Progenitor cell of endocrine pancreas (in vitro differentiated cells): Measurements from ENCODE around the gene RHOB. TPM values are rescaled to one million over a fixed set of nuclear protein-coding genes. Genes with fewer than 3 reads are reported as not detected.
A peak's percentile ranks its signal among the peaks of the same experiment; 100 is the strongest.
"Not testable (repeated sequence)": the region's sequence is repeated elsewhere in the genome, so short reads cannot be mapped to it uniquely, and the experiment has no call there.

Experiments used
- DNase-seq: peaks from one replicate; pipeline ENCODE4 v3.0.0; 2021; ENCODE audit warnings: low spot score; ENCODE audit not compliant: unreplicated experiment
- H3K27ac Mint-ChIP-seq: 2 replicates; pipeline ENCODE4 v1.8.0; 2021; ENCODE audit warnings: mild to moderate bottlenecking, moderate library complexity, mixed read lengths
- H3K27me3 Mint-ChIP-seq: 2 replicates; pipeline ENCODE4 v1.8.0; 2021; ENCODE audit warnings: mixed read lengths
- H3K36me3 Mint-ChIP-seq: 2 replicates; pipeline ENCODE4 v1.8.0; 2022; ENCODE audit warnings: mixed read lengths; ENCODE audit not compliant: insufficient read depth
- H3K4me1 Mint-ChIP-seq: 2 replicates; pipeline ENCODE4 v1.8.0; 2021; ENCODE audit warnings: low read depth, mixed read lengths
- H3K4me3 Mint-ChIP-seq: 2 replicates; pipeline ENCODE4 v1.8.0; 2021; ENCODE audit warnings: low read depth, mild to moderate bottlenecking, moderate library complexity, mixed read lengths
- H3K9me3 Mint-ChIP-seq: 2 replicates; pipeline ENCODE4 v1.8.0; 2021; ENCODE audit warnings: low read depth, mixed read lengths
- total RNA-seq: library from RNA; stranded (reverse); gene quantifications from 2 replicates; pipeline ENCODE4 v1.2.1, GENCODE V29; 2021
- TF ChIP-seq, protein P1 (sequence below): fragments of 200-600 bp; sonication (generic); IDR thresholded peaks from one replicate; pipeline ENCODE4 v1.5.0; 2021; ENCODE audit warnings: antibody characterized with exemption, mild to moderate bottlenecking; ENCODE audit not compliant: unreplicated experiment

Gene RHOB
- total RNA-seq, 1 donor from 2014 or later: 148 TPM

DNA sequence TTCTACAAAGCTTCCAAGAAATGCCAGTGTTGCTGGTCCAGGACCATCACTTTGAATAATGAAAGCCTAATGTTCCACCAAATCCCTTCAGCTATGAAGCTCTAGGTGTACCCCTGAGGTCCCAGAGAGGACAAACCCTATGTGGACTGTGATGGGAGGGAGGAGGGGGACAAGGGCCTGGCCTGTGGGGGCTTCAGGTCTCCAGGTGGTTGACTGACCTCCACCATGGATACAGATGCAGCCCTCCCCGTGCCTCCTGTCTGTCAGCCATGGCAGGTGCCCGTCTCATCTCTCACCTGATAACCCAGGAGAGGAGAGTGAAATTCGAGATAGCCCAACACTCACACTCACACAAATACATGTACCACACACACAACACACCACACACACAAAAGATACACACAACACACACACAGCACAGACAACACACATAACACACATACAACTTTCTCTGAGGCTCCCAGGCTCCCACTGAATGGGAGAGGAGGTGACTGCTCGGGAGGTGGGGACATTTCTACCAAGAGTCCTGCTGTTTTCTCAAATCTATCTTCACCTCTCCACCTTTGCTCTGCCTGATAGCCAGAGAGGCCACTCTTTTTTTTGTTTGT lies 12.8 kb upstream of the RHOB start:
- Mint-ChIP-seq H3K9me3 (no peaks in the 10 kb centered on the region), H3K4me1 (peaks cover 12% of the 10 kb centered on the region), H3K27ac (no peak overlapping the region), H3K27me3 (peaks cover 2% of the 10 kb centered on the region), H3K4me3 (no peak overlapping the region), H3K36me3 (no peaks in the 10 kb centered on the region)
- no peak for DNase-seq
- TF ChIP-seq, protein P1, sequence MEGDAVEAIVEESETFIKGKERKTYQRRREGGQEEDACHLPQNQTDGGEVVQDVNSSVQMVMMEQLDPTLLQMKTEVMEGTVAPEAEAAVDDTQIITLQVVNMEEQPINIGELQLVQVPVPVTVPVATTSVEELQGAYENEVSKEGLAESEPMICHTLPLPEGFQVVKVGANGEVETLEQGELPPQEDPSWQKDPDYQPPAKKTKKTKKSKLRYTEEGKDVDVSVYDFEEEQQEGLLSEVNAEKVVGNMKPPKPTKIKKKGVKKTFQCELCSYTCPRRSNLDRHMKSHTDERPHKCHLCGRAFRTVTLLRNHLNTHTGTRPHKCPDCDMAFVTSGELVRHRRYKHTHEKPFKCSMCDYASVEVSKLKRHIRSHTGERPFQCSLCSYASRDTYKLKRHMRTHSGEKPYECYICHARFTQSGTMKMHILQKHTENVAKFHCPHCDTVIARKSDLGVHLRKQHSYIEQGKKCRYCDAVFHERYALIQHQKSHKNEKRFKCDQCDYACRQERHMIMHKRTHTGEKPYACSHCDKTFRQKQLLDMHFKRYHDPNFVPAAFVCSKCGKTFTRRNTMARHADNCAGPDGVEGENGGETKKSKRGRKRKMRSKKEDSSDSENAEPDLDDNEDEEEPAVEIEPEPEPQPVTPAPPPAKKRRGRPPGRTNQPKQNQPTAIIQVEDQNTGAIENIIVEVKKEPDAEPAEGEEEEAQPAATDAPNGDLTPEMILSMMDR: no peak

DNA sequence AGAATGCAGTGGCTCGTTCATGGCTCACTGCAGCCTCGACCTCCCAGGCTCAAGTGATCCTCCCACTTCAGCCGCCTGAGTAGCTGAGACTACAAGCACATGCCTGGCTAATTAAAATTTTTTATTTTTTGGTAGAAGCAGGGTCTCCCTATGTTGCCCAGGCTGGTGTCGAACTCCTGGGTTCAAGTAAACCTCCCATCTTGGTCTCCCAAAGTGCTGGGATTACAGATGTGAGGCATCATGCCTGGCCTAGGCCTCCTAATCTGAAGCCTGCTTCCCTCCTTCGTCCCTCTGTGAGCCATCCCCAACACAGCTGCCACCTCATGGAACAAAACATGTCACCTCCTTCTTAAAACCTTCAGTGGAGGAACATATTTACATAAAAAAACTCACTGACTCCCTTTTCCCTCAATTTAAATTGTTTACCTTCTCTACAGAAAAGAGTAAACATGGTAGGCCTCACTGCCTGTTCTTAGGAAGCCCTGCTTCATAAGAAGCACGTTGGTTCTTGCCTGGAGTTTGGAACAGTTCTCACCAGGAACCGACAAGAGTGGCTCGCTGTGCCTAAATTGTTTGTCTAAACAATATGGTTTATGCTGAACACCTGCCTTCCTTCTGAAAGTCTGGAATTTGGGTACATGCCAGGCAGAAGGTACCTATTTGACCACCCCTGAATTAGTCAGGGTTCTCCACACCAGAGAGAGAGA lies 12.1 kb upstream of the RHOB start:
- Mint-ChIP-seq H3K27ac (no peak overlapping the region), H3K4me1 (peaks cover 12% of the 10 kb centered on the region), H3K9me3 (no peaks in the 10 kb centered on the region), H3K36me3 (no peaks in the 10 kb centered on the region), H3K4me3 (no peak overlapping the region), H3K27me3 (peaks cover 3% of the 10 kb centered on the region)
- TF ChIP-seq, protein P1: no peak
- DNase-seq: no peak

DNA sequence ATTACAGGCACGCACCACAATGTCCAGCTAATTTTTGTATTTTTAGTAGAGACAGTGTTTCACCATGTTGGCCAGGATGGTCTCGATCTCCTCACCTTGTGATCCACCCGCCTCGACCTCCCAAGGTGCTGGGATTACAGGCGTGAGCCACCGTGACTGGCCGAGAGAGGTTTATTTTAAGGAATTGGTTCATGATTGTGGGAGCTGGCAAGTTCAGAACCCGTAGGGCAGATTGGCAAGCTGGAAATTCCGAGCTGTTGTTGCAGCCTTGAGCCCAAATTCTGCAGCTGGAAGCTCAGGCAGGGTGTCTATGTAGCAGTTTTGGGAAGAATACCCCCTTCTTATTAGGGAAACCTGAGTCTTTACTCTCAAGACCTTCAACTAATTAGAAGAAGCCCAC lies 11.4 kb upstream of the RHOB start:
- H3K4me3 Mint-ChIP-seq, H3K27ac Mint-ChIP-seq, H3K4me1 Mint-ChIP-seq, H3K9me3 Mint-ChIP-seq, H3K27me3 Mint-ChIP-seq, H3K36me3 Mint-ChIP-seq, DNase-seq: not testable (repeated sequence)

DNA sequence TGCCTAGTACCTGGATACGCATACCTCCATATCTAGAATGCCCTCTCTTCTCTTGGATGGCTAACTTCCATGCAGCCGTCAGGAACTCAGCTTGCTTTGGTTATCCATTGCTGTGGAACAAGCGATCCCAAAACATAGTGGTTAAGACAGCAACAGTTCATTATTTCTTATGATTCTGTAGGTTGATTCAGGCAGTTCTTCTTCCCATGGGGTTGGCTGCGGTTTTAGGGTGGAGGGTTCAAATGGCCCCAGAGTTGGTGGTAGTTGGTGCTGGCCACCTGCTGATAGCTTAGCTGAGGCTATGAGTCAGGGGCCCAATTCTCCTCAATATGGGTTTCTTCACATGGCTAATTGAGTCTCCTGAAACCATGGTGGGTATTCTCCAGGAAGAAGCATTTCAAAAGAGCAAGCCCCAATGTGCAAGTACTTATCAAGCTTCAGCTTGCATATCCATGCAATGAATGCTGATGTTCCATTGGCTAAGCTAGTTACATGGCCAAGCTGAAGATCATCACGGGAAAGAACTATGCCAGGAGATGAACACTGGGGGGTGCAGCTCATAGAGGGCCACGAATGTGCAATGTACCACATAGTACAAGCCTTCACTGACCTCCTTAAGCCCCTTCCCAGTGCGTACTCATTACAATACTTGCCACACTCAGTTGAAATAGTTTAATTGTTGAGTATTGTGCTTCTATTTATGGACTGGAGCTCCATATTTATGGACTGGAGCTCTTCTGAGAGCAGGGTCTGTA lies 10.0 kb upstream of the RHOB start:
- Mint-ChIP-seq H3K4me1 (peaks cover 10% of the 10 kb centered on the region), H3K27me3 (peaks cover 3% of the 10 kb centered on the region), H3K4me3 (no peak overlapping the region), H3K36me3 (no peaks in the 10 kb centered on the region), H3K27ac (no peak overlapping the region), H3K9me3 (no peaks in the 10 kb centered on the region)
- TF ChIP-seq, protein P1: no peak
- no peak for DNase-seq

DNA sequence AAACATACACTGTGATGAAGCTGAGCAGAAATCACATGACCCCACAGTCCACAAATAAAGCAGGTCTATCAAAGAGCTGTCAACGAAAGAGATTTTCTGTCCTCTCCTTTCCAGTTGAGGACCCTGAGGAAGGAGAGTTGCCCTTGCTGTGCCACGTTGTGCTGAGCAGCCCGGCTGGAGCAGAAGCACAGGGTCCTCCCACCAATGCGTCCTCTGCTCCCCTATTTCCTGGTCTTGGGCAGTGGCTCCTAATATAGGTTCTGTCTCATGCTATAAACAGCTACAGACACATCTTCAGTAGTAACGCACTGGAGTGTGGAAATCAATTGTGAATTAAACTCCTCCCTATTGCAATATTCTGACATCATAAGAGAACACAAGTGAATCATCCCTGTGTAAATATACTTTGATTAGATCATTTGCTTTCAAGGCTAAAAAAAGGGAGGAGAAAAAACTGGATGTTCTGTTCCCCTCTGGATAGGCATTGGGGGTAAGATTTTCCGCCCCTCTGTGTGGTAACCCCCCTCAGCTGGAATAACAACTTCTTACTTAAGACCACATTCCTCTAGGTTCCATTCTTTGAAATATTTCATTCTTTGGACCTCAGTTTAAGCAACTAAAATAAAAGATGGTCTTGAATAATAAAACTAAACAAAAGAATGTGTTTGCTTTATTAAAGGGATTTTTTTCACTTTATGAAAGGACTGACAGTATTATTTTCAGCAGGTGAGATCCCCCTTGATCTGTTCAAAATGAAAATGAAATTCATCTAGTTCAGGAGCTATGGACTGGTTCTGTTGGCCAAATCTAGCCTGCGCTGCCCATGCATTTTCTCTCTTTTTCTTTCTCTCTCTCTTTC lies 8.3 kb upstream of the RHOB start:
- no peaks in the 10 kb centered on the region for H3K36me3 Mint-ChIP-seq
- no peak overlapping the region for H3K4me3 Mint-ChIP-seq
- peaks cover 3% of the 10 kb centered on the region for H3K27me3 Mint-ChIP-seq
- TF ChIP-seq, protein P1: no peak
- peaks cover 12% of the 10 kb centered on the region for H3K4me1 Mint-ChIP-seq
- no peak for DNase-seq
- H3K27ac Mint-ChIP-seq: peak overlapping the region; percentile 53
- no peaks in the 10 kb centered on the region for H3K9me3 Mint-ChIP-seq
